Left lobe of liver (tissue), 2 donors: ENCODE measurements around the gene UMODL1. TPM values are rescaled to one million over a fixed set of nuclear protein-coding genes. Genes with fewer than 3 reads are reported as not detected.
"Not testable (repeated sequence)": the region's sequence is repeated elsewhere in the genome, so short reads cannot be mapped to it uniquely, and the experiment has no call there.

Experiments
- ATAC-seq: fragments of 200-7000 bp; cut with Tn5 transposase; one replicate; pipeline ENCODE4 v1.9.1; 2020; ENCODE audit warnings: mild to moderate bottlenecking, moderate library complexity
- DNase-seq: peaks from one replicate; pipeline ENCODE4 v3.0.0-alpha.2; 2020; ENCODE audit warnings: low spot score
- total RNA-seq: library from RNA; stranded (reverse); gene quantifications from one replicate; pipeline ENCODE4 v1.2.1, GENCODE V29; 2021
- donor health status: DM: no; HTN: no; CAD: no; lungs with moderate emphysema.
- donor health status: DM: no; HTN: yes; CAD: no.

The UMODL1 gene
- total RNA-seq, 1 donor from 2014 or later, result 0.18 TPM

GRCh38 chr21:42111811-42112210 is 40.7 kb downstream of the UMODL1 start:
- no peak for ATAC-seq

DNA sequence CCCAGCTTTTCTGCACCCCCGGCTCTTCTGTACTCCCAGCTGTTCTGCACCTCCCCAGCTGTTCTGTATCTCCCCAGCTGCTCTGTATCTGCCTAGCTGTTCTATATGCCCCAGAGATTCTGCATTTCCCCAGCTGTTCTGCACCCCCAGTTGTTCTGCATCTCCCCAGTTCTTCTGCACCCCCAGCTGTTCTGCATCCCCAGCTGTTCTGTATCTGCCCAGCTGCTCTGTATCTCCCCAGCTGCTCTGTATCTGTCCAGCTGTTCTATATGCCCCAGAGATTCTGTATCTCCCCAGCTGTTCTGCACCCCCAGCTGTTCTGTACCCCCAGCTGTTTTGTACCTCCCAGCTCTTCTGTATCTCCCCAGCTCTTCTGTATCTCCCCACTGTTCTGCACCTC is 41.1 kb downstream of the UMODL1 start:
- DNase-seq (no peak), ATAC-seq (no peak)

More at GRCh38 chr21:42111811-42112210, 40.7 kb downstream of the UMODL1 start:
- DNase-seq, result no peak

DNA sequence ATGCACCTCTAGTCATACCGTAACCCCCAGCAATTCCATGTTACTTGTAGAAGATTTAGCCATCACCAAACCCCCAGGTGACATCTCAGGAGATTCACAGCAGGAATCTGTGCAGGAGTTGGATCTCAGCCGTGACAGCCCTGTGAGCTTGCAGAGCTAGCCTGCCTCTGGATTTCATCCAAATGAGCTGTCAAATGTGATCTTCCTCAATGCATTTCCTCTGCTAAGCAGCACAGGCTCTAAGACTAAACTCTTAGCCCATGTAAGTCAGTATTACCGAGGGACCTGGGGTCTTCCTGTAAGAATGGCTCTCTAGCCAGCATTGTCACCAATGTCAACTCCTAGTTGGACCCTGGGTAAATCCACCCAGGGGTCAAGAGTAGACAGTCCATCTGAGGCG is 41.7 kb downstream of the UMODL1 start:
- DNase-seq (no peak), ATAC-seq (no peak)

DNA sequence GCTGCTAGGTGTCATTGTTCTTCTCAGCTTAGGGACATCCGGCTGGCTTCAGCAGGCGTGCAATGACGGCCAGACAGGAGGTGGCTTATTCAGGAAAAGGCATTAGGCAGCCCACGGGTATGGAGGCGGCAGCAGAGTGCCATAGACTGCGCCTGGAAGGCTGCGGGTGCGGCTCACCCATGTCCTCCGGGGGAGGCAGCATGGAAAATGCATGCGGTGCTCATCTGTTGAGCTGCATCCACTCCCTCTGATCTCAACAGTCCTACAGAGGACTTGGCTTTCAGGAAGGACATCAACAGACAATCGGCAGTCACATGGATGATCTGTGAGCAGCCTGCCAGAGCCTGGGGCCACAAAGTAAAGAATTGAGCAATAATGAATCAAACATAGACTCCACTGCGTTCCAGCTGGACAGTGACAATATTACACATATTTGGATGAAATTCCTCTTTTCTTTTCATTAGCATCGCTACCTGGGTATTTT is 42.9 kb downstream of the UMODL1 start:
- peak; percentile 78 for DNase-seq
- ATAC-seq, result peak; percentile 88

DNA sequence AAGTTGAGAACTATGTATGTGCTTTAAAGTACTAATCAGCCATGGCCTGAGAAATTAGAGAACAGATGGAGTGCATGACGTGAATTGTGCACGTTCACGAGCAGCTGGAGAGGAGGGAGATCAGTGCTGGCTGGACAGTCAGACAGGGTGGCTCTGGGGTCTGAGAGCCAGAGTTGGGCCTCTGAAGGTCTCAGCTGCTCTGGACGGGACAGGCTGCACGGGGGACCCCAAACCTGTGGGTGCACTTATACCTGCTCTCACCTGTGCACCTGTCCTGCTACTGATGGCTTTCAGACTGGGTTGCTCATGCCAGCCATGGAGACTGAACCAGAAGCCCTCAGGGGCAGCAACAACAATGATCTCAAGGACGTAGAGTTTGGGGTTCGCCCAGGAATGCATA is 43.5 kb downstream of the UMODL1 start:
- no peak for DNase-seq

DNA sequence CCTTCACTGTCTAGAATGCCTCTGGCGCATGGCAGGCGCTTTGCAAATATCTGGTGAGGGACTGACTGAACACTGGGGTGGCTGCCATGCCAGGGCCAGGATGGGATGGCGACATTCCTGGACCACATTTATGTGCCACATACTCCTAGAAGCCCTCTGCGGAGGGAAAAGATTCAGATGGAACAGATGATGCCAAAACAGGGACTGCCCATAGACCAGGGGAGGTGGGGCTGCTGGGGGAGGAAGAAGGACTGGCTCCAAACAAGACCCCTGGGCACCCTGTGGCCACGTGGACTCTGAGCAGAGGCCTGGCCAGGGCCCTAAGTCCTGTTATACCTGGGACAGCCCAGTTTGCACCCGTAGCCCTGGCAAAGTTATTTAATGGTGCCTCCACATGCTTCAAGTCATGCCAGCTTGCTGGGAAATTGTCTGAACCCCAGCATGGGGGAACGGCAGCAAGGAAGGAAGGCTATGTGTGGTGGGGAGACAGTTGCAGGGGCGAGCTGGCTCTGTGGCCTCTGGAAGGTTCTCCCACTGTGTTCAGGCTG is 44.1 kb downstream of the UMODL1 start:
- ATAC-seq (no peak), DNase-seq (no peak)

More for the DNA sequence above, 43.5 kb downstream of the UMODL1 start:
- no peak for ATAC-seq

GRCh38 chr21:42116551-42116950 is 45.4 kb downstream of the UMODL1 start:
- not testable (repeated sequence) for DNase-seq, ATAC-seq

DNA sequence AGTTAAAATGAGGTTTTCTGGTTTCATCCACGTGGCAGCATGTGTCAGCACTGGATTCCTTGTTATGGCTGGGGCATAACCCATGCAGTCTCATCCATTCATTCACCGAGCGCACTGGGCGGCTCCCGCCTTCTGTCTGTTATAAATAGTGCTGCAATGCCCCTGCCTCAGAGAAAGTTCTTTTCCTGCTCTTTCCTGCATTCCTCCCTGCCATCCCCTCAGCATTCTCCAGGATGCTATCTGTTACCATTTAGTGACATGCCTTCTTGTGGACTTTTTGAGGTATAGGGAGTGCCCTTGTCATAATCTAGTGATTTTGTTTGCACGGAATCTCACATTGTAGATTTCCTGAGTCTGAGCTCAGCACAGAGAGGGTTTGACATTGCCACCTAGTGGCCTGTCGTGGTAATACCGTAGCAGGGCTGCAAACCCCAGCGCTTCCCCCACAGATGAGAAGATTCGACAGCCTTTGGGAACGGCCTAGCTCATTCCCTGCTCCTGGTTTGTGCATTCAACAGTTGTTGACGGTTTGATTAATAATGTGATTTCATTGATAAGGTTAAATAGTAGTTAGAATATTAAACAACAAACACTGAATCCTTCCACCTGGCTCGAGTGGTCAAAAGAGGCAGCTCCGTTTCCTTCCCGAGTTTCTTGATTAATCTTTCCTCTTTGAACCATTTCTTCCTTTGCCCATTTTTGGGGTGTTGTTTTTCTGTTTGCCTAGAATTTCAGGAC is 46.3 kb downstream of the UMODL1 start:
- DNase-seq (peak; percentile 73), ATAC-seq (peak; percentile 83)

- DNase-seq (no peak), ATAC-seq (no peak)
Observed at GRCh38 chr21:42117967-42118780, 47.1 kb downstream of the UMODL1 start.

- ATAC-seq (no peak), DNase-seq (no peak)
Observed at GRCh38 chr21:42118901-42119300, 47.8 kb downstream of the UMODL1 start.

GRCh38 chr21:42120101-42120902 is 49.2 kb downstream of the UMODL1 start:
- DNase-seq, result no peak

GRCh38 chr21:42120903-42121535 is 49.9 kb downstream of the UMODL1 start:
- DNase-seq, result no peak
- ATAC-seq, result no peak

More at GRCh38 chr21:42120101-42120902, 49.2 kb downstream of the UMODL1 start:
- peak; percentile 34 for ATAC-seq

DNA sequence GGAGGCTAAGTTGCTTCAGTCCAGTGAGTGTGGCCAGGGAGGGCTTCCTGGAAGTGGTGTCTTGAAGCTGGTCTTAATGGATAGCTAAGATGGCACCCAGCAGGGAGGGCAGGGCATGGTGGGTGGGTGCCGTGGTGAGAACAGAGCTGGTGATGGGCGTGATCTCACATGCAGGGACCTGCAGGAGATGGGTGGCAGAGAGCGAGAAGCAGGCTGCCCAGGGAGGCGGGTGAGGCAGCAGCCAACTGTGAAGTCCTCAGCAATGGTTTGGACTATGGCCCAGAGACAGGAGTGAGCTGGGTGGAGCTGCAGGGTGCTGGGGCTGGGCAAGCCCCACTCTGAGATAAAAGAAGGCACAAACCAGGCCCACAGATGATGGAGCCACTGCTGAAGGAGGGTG is 50.7 kb downstream of the UMODL1 start:
- ATAC-seq (no peak), DNase-seq (no peak)

- DNase-seq, result no peak
Observed at GRCh38 chr21:42122398-42122797, 51.3 kb downstream of the UMODL1 start.

DNA sequence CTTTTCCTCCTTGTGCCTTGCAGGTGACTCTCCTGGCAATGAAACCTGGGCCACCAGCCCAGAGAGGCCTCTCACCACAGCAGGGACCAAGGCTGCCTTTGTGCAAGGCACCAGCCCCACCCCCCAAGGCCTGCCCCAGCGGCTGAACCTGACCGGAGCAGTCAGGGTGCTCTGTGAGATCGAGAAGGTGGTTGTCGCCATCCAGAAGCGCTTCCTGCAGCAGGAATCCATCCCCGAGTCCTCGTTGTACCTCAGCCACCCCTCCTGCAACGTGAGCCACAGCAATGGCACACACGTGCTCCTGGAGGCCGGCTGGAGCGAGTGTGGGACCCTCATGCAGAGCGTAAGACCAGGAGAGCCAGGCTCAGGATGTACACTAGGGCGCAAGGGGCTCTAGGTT is 51.7 kb downstream of the UMODL1 start:
- no peak for DNase-seq

More at GRCh38 chr21:42122398-42122797, 51.3 kb downstream of the UMODL1 start:
- no peak for ATAC-seq

DNA sequence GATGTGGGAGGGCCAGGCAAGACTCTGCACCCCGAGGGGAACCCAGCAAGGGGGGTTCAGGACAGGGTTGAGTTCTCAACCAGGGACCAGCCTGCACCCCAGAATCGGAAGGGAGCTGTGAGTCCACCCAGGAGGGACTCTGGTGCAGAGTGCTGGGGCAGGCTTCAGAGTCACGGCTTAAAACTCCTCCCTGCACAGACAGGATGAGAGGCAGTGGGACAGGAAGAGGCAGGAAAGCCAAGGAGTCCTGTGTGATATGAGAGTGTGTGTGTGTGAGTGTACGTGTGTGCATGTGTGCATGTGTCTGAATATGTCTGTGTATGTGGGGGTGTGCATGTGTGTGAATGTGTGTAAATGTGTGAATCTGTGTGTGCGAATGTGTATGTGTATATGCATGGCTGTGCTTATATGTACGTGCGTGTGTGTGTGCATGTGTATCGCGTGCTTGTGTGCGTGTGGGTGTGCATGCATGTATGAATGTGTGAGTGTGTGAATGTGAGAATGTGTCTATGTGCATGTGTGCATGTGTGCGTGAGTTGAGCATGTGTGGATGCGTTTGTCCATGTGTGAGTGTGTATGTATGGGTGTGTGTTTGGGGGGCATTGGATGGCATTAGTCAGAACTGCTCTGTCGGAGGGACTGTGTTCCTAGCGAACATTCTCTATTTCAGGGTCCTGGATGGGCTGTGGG is 52.2 kb downstream of the UMODL1 start:
- DNase-seq, result no peak

More for the DNA sequence above, 51.7 kb downstream of the UMODL1 start:
- ATAC-seq, result no peak

GRCh38 chr21:42124081-42124480 is 53.0 kb downstream of the UMODL1 start:
- DNase-seq (no peak), ATAC-seq (no peak)

More for the DNA sequence above, 52.2 kb downstream of the UMODL1 start:
- no peak for ATAC-seq

GRCh38 chr21:42124826-42125570 is 53.9 kb downstream of the UMODL1 start:
- ATAC-seq, result no peak
- no peak for DNase-seq
